Osteocyte (in vitro differentiated cells): ENCODE results near the gene HBB. TPM values are rescaled to one million over a fixed set of nuclear protein-coding genes. Genes with fewer than 3 reads are reported as not detected.

Experiments used
- DNase-seq: peaks from one replicate; pipeline ENCODE4 v3.0.0; 2021; ENCODE audit warnings: mixed read lengths; ENCODE audit not compliant: unreplicated experiment; ENCODE audit errors: extremely low spot score
- H3K27ac Mint-ChIP-seq: one replicate; pipeline ENCODE4 v1.8.0; 2021; ENCODE audit warnings: mild to moderate bottlenecking, mixed read lengths; ENCODE audit not compliant: unreplicated experiment
- H3K27me3 Mint-ChIP-seq: one replicate; pipeline ENCODE4 v1.8.0; 2021; ENCODE audit warnings: mixed read lengths; ENCODE audit not compliant: unreplicated experiment
- H3K36me3 Mint-ChIP-seq: one replicate; pipeline ENCODE4 v1.8.0; 2021; ENCODE audit warnings: mixed read lengths; ENCODE audit not compliant: unreplicated experiment
- H3K4me1 Mint-ChIP-seq: one replicate; pipeline ENCODE4 v1.8.0; 2021; ENCODE audit warnings: mixed read lengths; ENCODE audit not compliant: unreplicated experiment
- H3K4me3 Mint-ChIP-seq: one replicate; pipeline ENCODE4 v1.8.0; 2021; ENCODE audit warnings: mild to moderate bottlenecking, moderate library complexity, mixed read lengths; ENCODE audit not compliant: unreplicated experiment
- H3K9me3 Mint-ChIP-seq: one replicate; pipeline ENCODE4 v1.8.0; 2021; ENCODE audit warnings: mixed read lengths; ENCODE audit not compliant: unreplicated experiment
- CTCF ChIP-seq: fragments of 200-600 bp; sonication (generic); IDR thresholded peaks from 2 replicates; pipeline ENCODE4 v1.5.0; 2021; ENCODE audit warnings: antibody characterized with exemption, mild to moderate bottlenecking, moderate library complexity
- total RNA-seq: library from RNA; stranded (reverse); gene quantifications from 2 replicates; pipeline ENCODE4 v1.2.1, GENCODE V29; 2021

HBB gene
- total RNA-seq, 1 donor from 2014 or later = not detected

- Mint-ChIP-seq H3K9me3 (no peaks in the 10 kb centered on the region), H3K36me3 (no peaks in the 10 kb centered on the region), H3K4me3 (no peak overlapping the region), H3K4me1 (no peaks in the 10 kb centered on the region), H3K27me3 (peaks cover 7% of the 10 kb centered on the region), H3K27ac (no peak overlapping the region)
- no peak for DNase-seq
- TF ChIP-seq CTCF = no peak
Observed at GRCh38 chr11:5229796-5230195, 2.9 kb upstream of the HBB start.

GRCh38 chr11:5229356-5229755, 2.5 kb upstream of the HBB start:
- Mint-ChIP-seq H3K4me1 (no peaks in the 10 kb centered on the region), H3K9me3 (no peaks in the 10 kb centered on the region), H3K36me3 (no peaks in the 10 kb centered on the region), H3K27ac (no peak overlapping the region), H3K4me3 (no peak overlapping the region), H3K27me3 (peaks cover 3% of the 10 kb centered on the region)
- DNase-seq = no peak
- no peak for TF ChIP-seq CTCF

GRCh38 chr11:5228124-5228523, 1.3 kb upstream of the HBB start:
- H3K36me3 Mint-ChIP-seq = no peaks in the 10 kb centered on the region

GRCh38 chr11:5227681-5228080, 810 bp upstream of the HBB start:
- H3K27ac Mint-ChIP-seq = no peak overlapping the region
- TF ChIP-seq CTCF = no peak
- peaks cover 3% of the 10 kb centered on the region for H3K27me3 Mint-ChIP-seq
- no peak for DNase-seq
- no peaks in the 10 kb centered on the region for H3K4me1 Mint-ChIP-seq
- H3K36me3 Mint-ChIP-seq = no peaks in the 10 kb centered on the region
- H3K9me3 Mint-ChIP-seq = no peaks in the 10 kb centered on the region
- no peak overlapping the region for H3K4me3 Mint-ChIP-seq

More at GRCh38 chr11:5228124-5228523, 1.3 kb upstream of the HBB start:
- Mint-ChIP-seq H3K4me1 (no peaks in the 10 kb centered on the region), H3K9me3 (no peaks in the 10 kb centered on the region), H3K27me3 (peaks cover 3% of the 10 kb centered on the region), H3K4me3 (no peak overlapping the region), H3K27ac (no peak overlapping the region)
- TF ChIP-seq CTCF = no peak
- DNase-seq = no peak

GRCh38 chr11:5225480-5225871, 1.4 kb downstream of the HBB start:
- H3K27ac Mint-ChIP-seq = no peak overlapping the region
- no peaks in the 10 kb centered on the region for H3K9me3 Mint-ChIP-seq
- H3K4me1 Mint-ChIP-seq = no peaks in the 10 kb centered on the region
- no peak for TF ChIP-seq CTCF
- no peak for DNase-seq
- no peaks in the 10 kb centered on the region for H3K36me3 Mint-ChIP-seq
- H3K27me3 Mint-ChIP-seq = peaks cover 3% of the 10 kb centered on the region
- no peak overlapping the region for H3K4me3 Mint-ChIP-seq
